Mucosa of descending colon (tissue), 3 donors: ENCODE results near the gene CIB1. TPM values are rescaled to one million over a fixed set of nuclear protein-coding genes. Genes with fewer than 3 reads are reported as not detected.

ENCODE experiments used
- ATAC-seq: fragments of 200-7000 bp; cut with Tn5 transposase; one replicate; pipeline ENCODE4 v1.9.1; 2020; ENCODE audit warnings: mild to moderate bottlenecking, moderate library complexity
- DNase-seq, 3 donors: peaks; one replicate each; pipeline ENCODE4 v3.0.0-alpha.2; 2020
- H3K36me3 ChIP-seq: fragments of 200-600 bp; one replicate; pipeline ENCODE4 v1.8.0; 2021; ENCODE audit warnings: low read depth, mild to moderate bottlenecking
- H3K4me1 ChIP-seq: fragments of 200-600 bp; one replicate; pipeline ENCODE4 v1.8.0; 2021; ENCODE audit warnings: low read depth, mild to moderate bottlenecking
- H3K4me3 ChIP-seq: fragments of 200-600 bp; one replicate; pipeline ENCODE4 v1.8.0; 2021; ENCODE audit warnings: mild to moderate bottlenecking
- H3K9me3 ChIP-seq: fragments of 200-600 bp; one replicate; pipeline ENCODE4 v1.8.0; 2021; ENCODE audit warnings: mild to moderate bottlenecking
- intact Hi-C, 2 donors: fragments of 100-400 bp; cut with DNase I in 1 of 2; cut with micrococcal nuclease in 1 of 2; formaldehyde crosslinking; loops; one replicate each; pipeline versions ENCODE4 v1.11.0 to v1.11.1; 2022; cut with DNase I, micrococcal nuclease
- total RNA-seq, 3 donors: library from RNA; stranded (reverse); fragmentation: NEBNext Ultra II Directional in 2 of 3; extraction: Animal tissue kit (Norgen Biotek cat#: 25700) in 2 of 3; gene quantifications; one replicate each; pipeline versions ENCODE4 v1.2.1 to v1.2.4, GENCODE V29; 2021 to 2023
- TF ChIP-seq, protein P1 (sequence below): fragments of 200-600 bp; IDR thresholded peaks from one replicate; pipeline ENCODE4 v1.8.0; 2022; ENCODE audit warnings: antibody characterized with exemption, mild to moderate bottlenecking
- donor health status: DM: no; HTN: no; CAD: no; lungs with moderate emphysema.
- donor health status: DM: no; HTN: no; CAD: no.
- donor health status: DM: no; HTN: yes; CAD: no.

CIB1 gene
- total RNA-seq, 3 donors from 2014 or later, result 126 to 273 (median 209) TPM

DNA sequence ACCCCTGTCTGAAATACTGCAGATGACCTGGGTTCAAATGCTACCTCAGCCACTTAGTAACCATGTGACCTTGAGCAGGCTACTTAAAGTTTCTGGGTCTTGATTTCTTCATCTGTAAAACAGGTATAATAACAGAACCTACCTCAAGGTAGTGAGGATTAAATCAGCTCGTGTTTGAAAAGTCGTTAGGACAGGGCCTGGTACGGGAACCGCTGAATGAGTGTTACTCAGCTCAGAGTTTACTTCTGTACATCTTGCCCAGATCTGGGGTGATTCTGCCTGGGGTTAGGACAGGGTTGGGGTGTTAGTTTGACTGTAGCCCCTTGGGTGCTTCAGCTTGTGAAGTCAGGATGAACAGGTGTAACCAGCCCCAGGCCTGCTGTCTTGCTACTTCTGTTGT lies 30.8 kb downstream of the CIB1 start:
- H3K9me3 ChIP-seq, result no peaks in the 10 kb centered on the region
- peak in 1 of 3 donors; percentile 3 for DNase-seq
- no peak overlapping the region for H3K4me3 ChIP-seq
- ATAC-seq, result no peak
- H3K4me1 ChIP-seq, result peaks cover 17% of the 10 kb centered on the region
- intact Hi-C loops, result no loop called here
- H3K36me3 ChIP-seq, result no peaks in the 10 kb centered on the region
- TF ChIP-seq, protein P1, sequence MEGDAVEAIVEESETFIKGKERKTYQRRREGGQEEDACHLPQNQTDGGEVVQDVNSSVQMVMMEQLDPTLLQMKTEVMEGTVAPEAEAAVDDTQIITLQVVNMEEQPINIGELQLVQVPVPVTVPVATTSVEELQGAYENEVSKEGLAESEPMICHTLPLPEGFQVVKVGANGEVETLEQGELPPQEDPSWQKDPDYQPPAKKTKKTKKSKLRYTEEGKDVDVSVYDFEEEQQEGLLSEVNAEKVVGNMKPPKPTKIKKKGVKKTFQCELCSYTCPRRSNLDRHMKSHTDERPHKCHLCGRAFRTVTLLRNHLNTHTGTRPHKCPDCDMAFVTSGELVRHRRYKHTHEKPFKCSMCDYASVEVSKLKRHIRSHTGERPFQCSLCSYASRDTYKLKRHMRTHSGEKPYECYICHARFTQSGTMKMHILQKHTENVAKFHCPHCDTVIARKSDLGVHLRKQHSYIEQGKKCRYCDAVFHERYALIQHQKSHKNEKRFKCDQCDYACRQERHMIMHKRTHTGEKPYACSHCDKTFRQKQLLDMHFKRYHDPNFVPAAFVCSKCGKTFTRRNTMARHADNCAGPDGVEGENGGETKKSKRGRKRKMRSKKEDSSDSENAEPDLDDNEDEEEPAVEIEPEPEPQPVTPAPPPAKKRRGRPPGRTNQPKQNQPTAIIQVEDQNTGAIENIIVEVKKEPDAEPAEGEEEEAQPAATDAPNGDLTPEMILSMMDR, result no peak

DNA sequence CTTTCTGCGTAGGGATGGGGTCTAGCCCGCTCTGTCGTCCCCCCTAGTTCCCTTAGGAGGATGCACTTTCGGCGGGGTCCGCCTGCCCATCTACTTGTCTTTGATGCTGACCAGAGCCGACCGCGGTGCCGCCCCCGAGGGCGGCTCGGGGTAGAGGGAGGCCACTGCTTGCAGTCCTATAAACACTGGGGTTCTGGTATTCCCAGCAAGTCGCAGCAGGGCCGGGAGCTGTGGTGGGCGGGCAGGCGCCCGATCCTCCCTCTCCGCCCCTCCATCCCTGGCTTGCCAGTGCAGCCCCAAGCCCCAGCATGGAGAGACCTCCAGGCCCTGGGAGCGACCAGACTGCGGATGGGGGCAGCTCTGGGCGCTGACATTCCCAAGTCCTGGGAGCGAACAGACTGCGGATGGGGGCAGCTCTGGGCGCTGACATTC lies 31.8 kb downstream of the CIB1 start:
- intact Hi-C loops, result no loop called here
- peak; percentile 31 for ATAC-seq
- peaks cover 17% of the 10 kb centered on the region for H3K4me1 ChIP-seq

DNA sequence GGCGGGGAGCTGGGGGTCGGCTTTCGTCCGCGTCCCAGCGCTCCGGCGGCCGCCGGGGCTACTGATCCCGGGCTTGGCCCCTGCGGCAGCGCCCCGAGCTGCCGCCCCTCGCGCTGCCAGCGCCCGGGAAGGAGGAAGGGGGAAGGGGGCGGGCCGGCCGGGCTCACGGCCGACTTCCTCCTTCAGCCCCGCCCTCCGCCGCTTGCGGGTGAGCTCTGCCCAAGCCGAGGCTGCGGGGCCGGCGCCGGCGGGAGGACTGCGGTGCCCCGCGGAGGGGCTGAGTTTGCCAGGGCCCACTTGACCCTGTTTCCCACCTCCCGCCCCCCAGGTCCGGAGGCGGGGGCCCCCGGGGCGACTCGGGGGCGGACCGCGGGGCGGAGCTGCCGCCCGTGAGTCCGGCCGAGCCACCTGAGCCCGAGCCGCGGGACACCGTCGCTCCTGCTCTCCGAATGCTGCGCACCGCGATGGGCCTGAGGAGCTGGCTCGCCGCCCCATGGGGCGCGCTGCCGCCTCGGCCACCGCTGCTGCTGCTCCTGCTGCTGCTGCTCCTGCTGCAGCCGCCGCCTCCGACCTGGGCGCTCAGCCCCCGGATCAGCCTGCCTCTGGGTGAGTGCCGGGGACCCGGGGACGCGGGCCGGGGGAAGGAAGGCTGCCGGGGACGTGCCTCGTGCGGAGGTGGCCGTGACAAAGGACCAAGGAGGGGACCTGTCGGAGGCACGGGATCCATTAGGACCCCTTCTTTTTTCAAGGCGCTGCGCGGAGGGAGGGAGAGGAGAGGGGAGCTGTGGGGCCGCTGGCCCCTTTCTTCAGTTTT lies 32.4 kb downstream of the CIB1 start, which contains the start of gene SEMA4B:
TSS of gene SEMA4B (plus strand) at position 201 of the 814 bp plus-strand sequence. CDS start at position 450, 249 bp downstream.
- Histone ChIP-seq H3K4me1 (peaks cover 17% of the 10 kb centered on the region), H3K36me3 (no peaks in the 10 kb centered on the region), H3K9me3 (no peaks in the 10 kb centered on the region), H3K4me3 (peak within 1 kb of the TSS; percentile 61)
- DNase-seq (peak; percentile 86 to 91 (median 88)), ATAC-seq (peak; percentile 94)
- intact Hi-C loops, result no loop called here
- TF ChIP-seq, protein P1, result no peak

More for the DNA sequence above, 31.8 kb downstream of the CIB1 start:
- TF ChIP-seq, protein P1, result no peak
- no peaks in the 10 kb centered on the region for H3K9me3 ChIP-seq
- no peaks in the 10 kb centered on the region for H3K36me3 ChIP-seq
- peak overlapping the region; percentile 61 for H3K4me3 ChIP-seq
- DNase-seq, result peak in 2 of 3 donors; percentile 58 to 60

DNA sequence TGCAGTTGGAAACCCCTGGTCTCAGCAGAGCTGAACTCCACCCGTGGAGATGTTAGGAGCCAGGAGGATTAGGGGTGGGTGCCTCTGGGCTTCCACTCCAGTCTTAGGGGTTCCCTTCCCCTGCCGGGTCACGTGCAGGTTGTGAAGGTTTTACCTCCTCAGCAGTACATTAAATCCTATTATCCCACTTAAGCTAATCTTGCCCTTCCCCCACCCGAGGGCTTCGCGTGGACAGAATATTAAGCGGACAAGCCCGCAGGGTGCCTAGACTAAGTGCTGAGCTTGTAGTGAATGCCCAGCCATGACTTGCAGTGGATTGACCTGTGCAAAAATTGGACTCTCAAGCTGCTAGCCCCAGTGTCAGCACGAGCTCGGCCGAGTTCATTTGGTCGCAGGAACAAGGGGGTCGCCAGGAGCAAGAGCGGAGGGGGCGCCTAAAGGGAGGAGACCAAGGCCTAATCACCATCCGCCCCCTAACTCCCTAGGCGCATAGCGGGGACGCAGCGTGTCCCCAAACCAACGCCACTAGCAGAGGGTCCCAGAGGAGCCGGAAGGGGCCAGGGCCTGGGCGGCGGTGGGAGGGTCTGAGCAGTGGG lies 33.1 kb downstream of the CIB1 start:
- ATAC-seq (peak; percentile 0), DNase-seq (no peak)
- no peaks in the 10 kb centered on the region for H3K36me3 ChIP-seq
- H3K4me3 ChIP-seq, result peak overlapping the region; percentile 61
- H3K9me3 ChIP-seq, result no peaks in the 10 kb centered on the region
- peaks cover 17% of the 10 kb centered on the region for H3K4me1 ChIP-seq
- intact Hi-C loops, result no loop called here
- TF ChIP-seq, protein P1, result no peak

DNA sequence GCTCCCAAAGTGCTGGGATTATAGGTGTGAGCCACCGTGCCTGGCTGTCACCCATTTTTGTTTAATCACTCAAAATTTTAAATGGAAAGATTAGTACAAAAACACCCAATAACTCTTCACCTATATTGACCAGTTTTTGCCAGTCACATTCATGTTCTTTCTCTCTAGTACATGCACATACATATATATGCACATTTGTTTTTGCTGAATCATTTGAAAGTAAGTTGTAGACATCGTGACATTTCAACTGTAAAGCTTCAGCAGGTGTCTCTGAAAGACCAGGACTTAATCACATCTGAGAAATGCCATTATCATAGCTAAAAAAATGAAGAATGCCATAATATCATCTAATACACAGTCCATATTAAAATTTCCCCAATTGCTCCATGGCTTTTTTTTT lies 39.1 kb downstream of the CIB1 start:
- H3K4me1 ChIP-seq, result peaks cover 32% of the 10 kb centered on the region
- ATAC-seq, result no peak
- DNase-seq, result no peak
- H3K9me3 ChIP-seq, result no peaks in the 10 kb centered on the region
- H3K36me3 ChIP-seq, result no peaks in the 10 kb centered on the region
- intact Hi-C loops, result no loop called here
- TF ChIP-seq, protein P1, result no peak
- H3K4me3 ChIP-seq, result no peak overlapping the region
